Activated naive CD8-positive, alpha-beta T cell treated with anti-CD3 and anti-CD28 coated beads for 36 hours (primary cell): ENCODE results near the gene ZDHHC23. TPM values are rescaled to one million over a fixed set of nuclear protein-coding genes. Genes with fewer than 3 reads are reported as not detected.

ENCODE experiments used
- DNase-seq: peaks from one replicate; pipeline ENCODE4 v3.0.0; 2021
- H3K27ac Mint-ChIP-seq: one replicate; pipeline ENCODE4 v1.8.0; 2022; ENCODE audit warnings: mild to moderate bottlenecking, moderate library complexity, mixed read lengths
- H3K27me3 Mint-ChIP-seq: one replicate; pipeline ENCODE4 v1.8.0; 2022; ENCODE audit warnings: mild to moderate bottlenecking, mixed read lengths
- H3K36me3 Mint-ChIP-seq: one replicate; pipeline ENCODE4 v1.8.0; 2021; ENCODE audit warnings: mild to moderate bottlenecking, mixed read lengths
- H3K4me1 Mint-ChIP-seq: one replicate; pipeline ENCODE4 v1.8.0; 2021; ENCODE audit warnings: mixed read lengths
- H3K4me3 Mint-ChIP-seq: one replicate; pipeline ENCODE4 v1.8.0; 2022; ENCODE audit warnings: mild to moderate bottlenecking, moderate library complexity, mixed read lengths
- H3K9me3 Mint-ChIP-seq: one replicate; pipeline ENCODE4 v1.8.0; 2022; ENCODE audit warnings: mixed read lengths
- total RNA-seq, 2 experiments: library from RNA; stranded (reverse); gene quantifications; one replicate each; pipeline ENCODE4 v1.2.3, GENCODE V29; 2021

The ZDHHC23 gene
- total RNA-seq, 2 experiments from 2014 or later: 2.6 to 3.7 TPM

- peaks cover 2% of the 10 kb centered on the region for H3K9me3 Mint-ChIP-seq
Measured at GRCh38 chr3:113966172-113966571, 18.4 kb downstream of the ZDHHC23 start.

GRCh38 chr3:113968986-113969385 is 21.2 kb downstream of the ZDHHC23 start:
- DNase-seq: no peak
- Mint-ChIP-seq H3K27me3 (no peaks in the 10 kb centered on the region), H3K36me3 (peaks cover 15% of the 10 kb centered on the region), H3K27ac (no peak overlapping the region), H3K4me3 (no peak overlapping the region), H3K9me3 (peaks cover 24% of the 10 kb centered on the region), H3K4me1 (peaks cover under 1% of the 10 kb centered on the region)

More at GRCh38 chr3:113966172-113966571, 18.4 kb downstream of the ZDHHC23 start:
- no peak for DNase-seq
- H3K36me3 Mint-ChIP-seq: peaks cover under 1% of the 10 kb centered on the region
- no peak overlapping the region for H3K27ac Mint-ChIP-seq
- H3K4me1 Mint-ChIP-seq: peaks cover 4% of the 10 kb centered on the region
- H3K4me3 Mint-ChIP-seq: no peak overlapping the region
- no peaks in the 10 kb centered on the region for H3K27me3 Mint-ChIP-seq

GRCh38 chr3:113977822-113978221 is 30.0 kb downstream of the ZDHHC23 start:
- DNase-seq: no peak
- Mint-ChIP-seq H3K4me1 (peaks cover 2% of the 10 kb centered on the region), H3K27me3 (no peaks in the 10 kb centered on the region), H3K4me3 (no peak overlapping the region), H3K36me3 (peaks cover 37% of the 10 kb centered on the region), H3K27ac (no peak overlapping the region), H3K9me3 (peaks cover 15% of the 10 kb centered on the region)

GRCh38 chr3:113979916-113980315 is 32.1 kb downstream of the ZDHHC23 start:
- DNase-seq: no peak
- Mint-ChIP-seq H3K4me3 (no peak overlapping the region), H3K9me3 (no peaks in the 10 kb centered on the region), H3K4me1 (peaks cover 2% of the 10 kb centered on the region), H3K27me3 (no peaks in the 10 kb centered on the region), H3K36me3 (peaks cover 23% of the 10 kb centered on the region), H3K27ac (no peak overlapping the region)

- no peak for DNase-seq
- no peak overlapping the region for H3K27ac Mint-ChIP-seq
- peaks cover 25% of the 10 kb centered on the region for H3K36me3 Mint-ChIP-seq
- H3K27me3 Mint-ChIP-seq: no peaks in the 10 kb centered on the region
- H3K9me3 Mint-ChIP-seq: no peaks in the 10 kb centered on the region
- no peak overlapping the region for H3K4me3 Mint-ChIP-seq
- H3K4me1 Mint-ChIP-seq: peaks cover 4% of the 10 kb centered on the region
Measured at GRCh38 chr3:113981803-113982202, 34.0 kb downstream of the ZDHHC23 start.

GRCh38 chr3:113983544-113983943 is 35.7 kb downstream of the ZDHHC23 start:
- H3K27me3 Mint-ChIP-seq: no peaks in the 10 kb centered on the region
- peaks cover 19% of the 10 kb centered on the region for H3K36me3 Mint-ChIP-seq
- DNase-seq: no peak
- H3K9me3 Mint-ChIP-seq: no peaks in the 10 kb centered on the region
- no peak overlapping the region for H3K4me3 Mint-ChIP-seq
- H3K4me1 Mint-ChIP-seq: peaks cover 4% of the 10 kb centered on the region
- no peak overlapping the region for H3K27ac Mint-ChIP-seq

DNA sequence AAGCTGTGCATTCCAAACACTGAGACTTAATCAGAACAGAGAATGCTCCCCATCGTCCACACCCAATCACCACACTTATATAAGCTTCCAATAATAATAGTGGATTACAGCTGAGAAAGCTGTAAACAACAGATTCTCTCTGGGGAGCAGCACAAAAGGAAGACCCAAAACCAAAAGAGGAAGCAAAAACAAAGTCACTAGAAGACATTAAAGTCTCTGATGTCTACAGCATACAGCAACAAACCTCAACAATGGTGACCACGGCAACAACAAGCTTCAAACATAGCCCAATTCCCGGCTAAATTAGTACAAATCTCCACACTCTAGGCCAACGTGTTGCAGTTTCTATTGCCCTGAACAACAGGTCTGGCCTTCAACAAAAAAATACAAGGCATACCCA is 37.7 kb downstream of the ZDHHC23 start:
- H3K9me3 Mint-ChIP-seq: no peaks in the 10 kb centered on the region
- no peak for DNase-seq
- H3K4me1 Mint-ChIP-seq: peaks cover 1% of the 10 kb centered on the region
- no peak overlapping the region for H3K4me3 Mint-ChIP-seq
- no peak overlapping the region for H3K27ac Mint-ChIP-seq
- no peaks in the 10 kb centered on the region for H3K27me3 Mint-ChIP-seq
- H3K36me3 Mint-ChIP-seq: peaks cover 13% of the 10 kb centered on the region

DNA sequence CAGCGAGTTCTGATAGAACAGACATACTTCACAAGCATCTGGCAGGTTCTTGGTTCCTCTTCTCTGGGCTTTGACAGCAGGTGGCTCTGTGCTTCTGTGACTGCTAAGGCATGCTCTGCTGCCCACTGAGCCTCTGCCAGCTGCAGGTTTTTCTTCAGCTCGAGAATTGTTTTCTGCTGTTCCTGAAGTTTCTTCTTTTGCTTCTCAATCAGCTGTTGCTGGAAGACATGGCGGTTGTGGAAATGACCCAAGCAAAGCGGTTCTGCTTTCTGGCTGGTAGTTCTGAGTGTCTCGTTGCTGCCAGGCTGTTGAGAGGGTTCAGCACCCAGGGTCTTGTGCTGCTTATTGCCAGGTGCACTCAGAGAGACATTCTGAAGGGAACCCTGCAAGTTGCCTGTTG is 57.7 kb downstream of the ZDHHC23 start:
- peaks cover 9% of the 10 kb centered on the region for H3K36me3 Mint-ChIP-seq
- H3K4me1 Mint-ChIP-seq: no peaks in the 10 kb centered on the region
- no peak overlapping the region for H3K27ac Mint-ChIP-seq
- no peak overlapping the region for H3K4me3 Mint-ChIP-seq
- peaks cover 2% of the 10 kb centered on the region for H3K9me3 Mint-ChIP-seq
- DNase-seq: no peak
- H3K27me3 Mint-ChIP-seq: no peaks in the 10 kb centered on the region

GRCh38 chr3:114011059-114011797 is 63.4 kb downstream of the ZDHHC23 start:
- Mint-ChIP-seq H3K36me3 (no peaks in the 10 kb centered on the region), H3K9me3 (no peaks in the 10 kb centered on the region), H3K4me3 (no peak overlapping the region), H3K4me1 (no peaks in the 10 kb centered on the region), H3K27ac (no peak overlapping the region), H3K27me3 (no peaks in the 10 kb centered on the region)
- DNase-seq: no peak

Other genes starting within 250 kb of the ZDHHC23 start
- 100 to 1,000 TPM; 199 to 200 TPM for gene NAA50, start 201.8 kb upstream of the ZDHHC23 start, total RNA-seq
- gene ATP6V1A, start 201.0 kb upstream of the ZDHHC23 start, total RNA-seq: 10 to 100 TPM; 50.1 to 57.1 TPM
- under 1 TPM; 0.21 to 0.54 TPM for gene GRAMD1C, start 109.2 kb upstream of the ZDHHC23 start, total RNA-seq
- 1 to 10 TPM in 1 of 2 experiments, under 1 TPM in 1; 0.99 to 1.7 TPM for gene CCDC191, start 108.5 kb downstream of the ZDHHC23 start, total RNA-seq
- 10 to 100 TPM; 43.3 to 51.1 TPM for gene QTRT2, start 108.7 kb downstream of the ZDHHC23 start, total RNA-seq
- gene DRD3, start 231.0 kb downstream of the ZDHHC23 start, total RNA-seq: not detected